Astrocyte of the cerebellum (primary cell): ENCODE data around the gene NOXO1.

Experiments
- DNase-seq: peaks from one replicate; pipeline ENCODE4 v3.0.0-alpha.2; 2011; ENCODE audit warnings: low read depth
- H3K4me3 ChIP-seq: 2 replicates; pipeline ENCODE4 v1.5.1; 2011; ENCODE audit warnings: mild to moderate bottlenecking, low read depth, low read length, moderate library complexity
- in situ Hi-C: cut with HindIII; loops from 2 replicates; pipeline ENCODE4 v1.10.0; 2017; ENCODE audit warnings: low sequenced_read_pairs
- TF ChIP-seq, protein P1 (sequence below): IDR thresholded peaks from 2 replicates; pipeline ENCODE4 v1.5.1; 2012; ENCODE audit warnings: low read length, low read depth, moderate library complexity, mild to moderate bottlenecking; ENCODE audit errors: missing control alignments

Gene NOXO1

DNA sequence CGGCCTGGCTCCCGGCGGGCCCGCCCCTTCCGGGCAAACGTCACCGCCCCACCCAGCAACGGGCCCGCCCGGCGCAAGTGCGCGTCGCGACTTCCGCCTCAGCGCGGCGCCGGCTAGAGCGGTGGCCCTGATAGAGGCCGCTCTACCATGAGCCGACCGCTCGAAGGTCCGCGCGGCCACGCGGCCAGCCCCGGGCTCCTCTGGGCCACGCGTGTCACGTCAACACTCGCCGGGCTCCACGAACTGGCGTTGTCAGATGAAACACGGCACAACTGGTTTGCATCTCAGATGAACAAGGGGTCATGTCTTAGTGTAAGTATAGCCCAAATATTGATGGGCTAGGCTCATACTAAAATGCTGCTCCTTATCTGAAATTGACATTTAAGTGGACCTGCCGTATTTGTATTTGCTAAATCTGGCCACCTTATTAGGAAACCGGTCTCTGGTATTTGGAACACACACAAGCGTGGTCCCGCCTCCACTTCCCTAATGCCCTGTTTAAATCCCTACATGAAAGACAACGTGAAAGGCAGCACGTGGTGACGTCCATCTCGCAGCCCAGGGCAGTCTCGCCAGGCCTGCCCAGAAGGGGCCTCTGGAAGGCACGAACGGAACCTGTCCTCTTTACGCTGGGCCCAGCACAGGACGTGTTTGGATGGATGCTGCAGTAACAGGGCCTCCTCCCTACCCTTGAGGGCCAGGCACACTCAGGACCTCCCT, 28.7 kb upstream of the NOXO1 start, which contains the start of gene ZNF598:
Gene ZNF598 (minus strand): TSS at position 31 of the 720 bp plus-strand sequence.
- TF ChIP-seq, protein P1, sequence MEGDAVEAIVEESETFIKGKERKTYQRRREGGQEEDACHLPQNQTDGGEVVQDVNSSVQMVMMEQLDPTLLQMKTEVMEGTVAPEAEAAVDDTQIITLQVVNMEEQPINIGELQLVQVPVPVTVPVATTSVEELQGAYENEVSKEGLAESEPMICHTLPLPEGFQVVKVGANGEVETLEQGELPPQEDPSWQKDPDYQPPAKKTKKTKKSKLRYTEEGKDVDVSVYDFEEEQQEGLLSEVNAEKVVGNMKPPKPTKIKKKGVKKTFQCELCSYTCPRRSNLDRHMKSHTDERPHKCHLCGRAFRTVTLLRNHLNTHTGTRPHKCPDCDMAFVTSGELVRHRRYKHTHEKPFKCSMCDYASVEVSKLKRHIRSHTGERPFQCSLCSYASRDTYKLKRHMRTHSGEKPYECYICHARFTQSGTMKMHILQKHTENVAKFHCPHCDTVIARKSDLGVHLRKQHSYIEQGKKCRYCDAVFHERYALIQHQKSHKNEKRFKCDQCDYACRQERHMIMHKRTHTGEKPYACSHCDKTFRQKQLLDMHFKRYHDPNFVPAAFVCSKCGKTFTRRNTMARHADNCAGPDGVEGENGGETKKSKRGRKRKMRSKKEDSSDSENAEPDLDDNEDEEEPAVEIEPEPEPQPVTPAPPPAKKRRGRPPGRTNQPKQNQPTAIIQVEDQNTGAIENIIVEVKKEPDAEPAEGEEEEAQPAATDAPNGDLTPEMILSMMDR, result no peak
- peak within 1 kb of the TSS; percentile 67 for H3K4me3 ChIP-seq
- peak; percentile 33 for DNase-seq
- in situ Hi-C loops, result no loop called here

DNA sequence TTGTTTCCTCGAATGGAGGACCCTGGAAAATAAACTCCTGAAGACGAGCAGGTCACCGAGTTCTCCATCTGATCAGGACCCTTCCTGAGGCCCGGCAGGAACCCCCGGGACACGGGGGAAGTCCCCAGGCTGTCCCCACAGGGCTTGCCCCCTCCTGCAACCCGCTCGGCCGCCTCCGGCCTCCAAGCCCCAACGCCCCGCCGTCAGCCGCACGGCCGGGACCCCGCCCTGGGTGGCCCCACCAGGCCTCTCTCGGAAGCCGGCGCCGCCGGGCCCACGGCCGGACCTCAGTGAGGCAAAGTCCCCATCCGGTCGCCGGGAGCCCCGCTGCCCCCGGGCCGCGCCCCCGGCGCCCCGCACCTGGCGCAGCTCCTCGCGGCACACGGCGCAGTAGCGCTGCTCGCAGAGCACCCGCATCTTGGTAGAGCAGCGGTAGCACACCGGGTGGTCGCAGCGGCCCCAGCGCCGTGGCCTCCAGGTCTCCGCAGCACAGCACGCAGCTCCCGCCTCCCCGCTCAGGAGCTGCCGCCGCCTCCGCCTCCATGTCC, 28.0 kb upstream of the NOXO1 start:
- in situ Hi-C loops, result no loop called here
- H3K4me3 ChIP-seq, result peak overlapping the region; percentile 64
- TF ChIP-seq, protein P1, result no peak
- no peak for DNase-seq

DNA sequence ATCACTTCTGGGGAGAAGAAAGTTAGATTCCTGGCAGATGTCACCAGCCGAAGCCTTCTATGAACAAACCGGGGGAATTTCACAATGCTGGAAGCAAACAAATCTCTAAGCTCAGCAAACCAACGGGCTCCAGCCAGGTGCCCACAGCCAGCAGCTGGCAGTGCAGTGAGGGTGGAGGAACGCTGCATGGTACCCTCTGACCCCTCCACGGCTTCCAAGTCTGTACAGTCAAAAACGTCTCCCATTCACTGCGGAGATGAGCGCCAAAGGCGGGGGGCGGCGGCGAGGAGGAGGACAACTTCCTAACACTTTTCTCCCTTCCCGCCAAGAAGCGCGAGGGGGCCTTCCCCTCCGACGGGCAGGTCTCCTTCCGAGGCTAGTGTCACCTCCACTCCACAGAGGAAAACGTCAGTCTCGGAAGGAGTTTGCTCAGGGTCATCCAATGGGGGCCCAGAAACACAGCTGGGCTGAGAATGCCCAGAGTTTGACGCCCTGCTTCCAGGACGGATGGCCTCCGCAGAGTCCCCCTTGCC, 27.4 kb upstream of the NOXO1 start:
- in situ Hi-C loops, result no loop called here
- DNase-seq, result no peak
- TF ChIP-seq, protein P1, result no peak
- H3K4me3 ChIP-seq, result peak overlapping the region; percentile 64

DNA sequence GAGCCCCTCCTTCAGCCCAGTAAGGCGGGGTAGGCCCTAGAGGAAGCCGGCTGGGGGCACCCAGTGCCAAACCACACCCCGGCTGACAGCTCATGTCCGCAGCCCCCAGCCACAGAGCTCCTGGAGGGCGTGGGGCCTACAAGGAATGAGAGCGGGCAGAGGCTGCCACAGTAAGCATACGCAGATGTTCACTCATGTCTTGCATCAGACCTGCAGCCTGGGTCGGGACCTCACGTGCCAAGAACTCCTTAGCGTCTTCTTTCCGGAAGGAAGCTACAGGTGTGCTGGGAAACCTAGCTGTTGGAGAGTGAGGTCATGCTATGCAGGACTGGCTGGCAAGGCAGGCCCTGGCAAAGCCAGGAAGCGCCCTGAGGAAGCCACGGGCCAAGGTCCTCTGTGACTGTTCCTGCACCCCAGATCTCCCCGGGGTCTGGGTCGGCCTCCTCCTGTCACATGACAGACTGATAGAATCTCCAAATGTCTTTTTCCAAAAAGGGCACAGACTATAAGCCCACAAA, 26.8 kb upstream of the NOXO1 start:
- in situ Hi-C loops, result no loop called here
- DNase-seq, result no peak
- H3K4me3 ChIP-seq, result peak overlapping the region; percentile 64
- TF ChIP-seq, protein P1, result no peak

DNA sequence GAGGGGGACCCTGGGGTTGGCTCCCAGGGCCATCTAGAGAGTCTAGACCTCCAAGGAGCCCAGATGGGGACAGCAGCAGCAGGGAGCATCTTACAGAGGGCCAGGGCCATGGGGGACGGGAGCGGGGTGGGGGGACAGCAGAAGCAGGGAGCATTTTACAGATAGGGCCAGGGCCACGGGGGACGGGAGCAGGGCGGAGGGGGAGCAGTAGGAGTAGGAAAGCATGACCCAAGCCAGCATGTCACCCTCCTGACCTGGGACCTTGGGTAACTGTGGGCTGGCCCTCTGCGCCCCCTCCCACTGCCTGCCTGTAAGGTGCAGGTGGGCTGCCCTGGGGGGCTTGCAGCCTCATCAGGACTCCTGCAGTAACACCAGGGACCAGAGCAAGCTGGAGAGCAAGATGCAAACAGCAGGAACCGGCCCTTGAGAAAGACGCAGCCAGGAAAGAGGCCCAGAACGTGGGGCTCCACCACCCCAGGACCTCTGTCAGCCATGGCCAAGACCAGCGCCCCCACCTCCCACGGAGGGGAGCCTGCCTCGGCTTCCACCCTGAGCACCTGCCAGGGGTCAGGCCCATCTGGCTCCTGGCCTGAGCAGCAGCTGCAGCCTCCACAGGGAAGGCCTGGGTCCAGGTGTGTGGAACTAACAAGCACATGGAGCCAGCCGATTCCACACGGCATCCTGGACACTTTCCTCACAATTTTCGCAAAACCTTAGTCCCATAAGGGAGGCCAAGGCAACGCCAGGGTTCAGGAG, 26.0 kb upstream of the NOXO1 start:
- no peak for DNase-seq
- H3K4me3 ChIP-seq, result peak overlapping the region; percentile 64
- in situ Hi-C loops, result no loop called here
- TF ChIP-seq, protein P1, result no peak

DNA sequence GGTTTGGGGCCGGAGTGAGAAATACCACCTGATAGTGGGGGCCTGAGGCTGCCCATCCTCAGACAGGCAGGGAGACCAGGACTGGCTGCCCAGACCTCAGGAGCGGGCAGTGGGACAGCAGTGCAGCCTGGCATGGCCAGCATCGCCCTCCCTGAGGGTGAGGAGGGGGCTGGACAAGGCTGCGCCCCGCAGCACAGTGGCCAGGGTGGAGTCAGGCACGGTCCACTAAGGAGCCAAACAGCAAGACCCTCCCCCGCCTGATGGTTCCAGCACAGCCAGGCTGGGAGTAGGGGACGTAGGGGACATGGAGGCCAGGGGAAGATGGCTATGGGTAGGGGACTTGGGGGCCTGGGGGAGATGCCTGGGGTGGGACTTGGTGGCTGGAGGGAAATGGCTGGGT, 25.0 kb upstream of the NOXO1 start:
- in situ Hi-C loops, result no loop called here
- no peak for DNase-seq
- H3K4me3 ChIP-seq, result no peak overlapping the region
- TF ChIP-seq, protein P1, result no peak
